ENCODE measurements around the gene SREK1IP1. TPM values are rescaled to one million over a fixed set of nuclear protein-coding genes. Genes with fewer than 3 reads are reported as not detected.

Gene SREK1IP1
- total and polyA plus RNA-seq, 10 of the 15 experiments (the other 5 are each of a cell fraction or from before 2014, with no cell fraction given): 9.1 to 60.3 (median 26.9) TPM

- intact Hi-C loops (cut with micrococcal nuclease; ENCODE audit: unreplicated experiment): no loop called here
- Histone ChIP-seq H4K20me1 (ENCODE audit: control insufficient read depth, insufficient read depth) (no peaks in the 10 kb centered on the region), H3K27ac (ENCODE audit: control insufficient read depth, insufficient read depth) (no peak overlapping the region), H3K79me2 (ENCODE audit: control insufficient read depth, insufficient read depth, low read length) (no peaks in the 10 kb centered on the region), H3K9ac (ENCODE audit: control insufficient read depth, insufficient read depth, low read length) (no peak overlapping the region), H3K4me1 (ENCODE audit: control insufficient read depth, insufficient read depth, low read length) (peaks cover 4% of the 10 kb centered on the region; the same call in 1 of the 2 replicates), H3K36me3 (ENCODE audit: control insufficient read depth in 2 of 2, insufficient read depth in 2 of 2, low read length in 1 of 2) (peaks cover 0 to 2% of the 10 kb centered on the region in 2 experiments; a peak in 1 of 4 replicates), H3K4me3 (no peak overlapping the region), H3K9me3 (replicated peaks; ENCODE audit: control insufficient read depth, insufficient read depth, low read length) (no peaks in the 10 kb centered on the region), H3K27me3 (replicated peaks in 1 of 2; ENCODE audit: control insufficient read depth in 2 of 2, insufficient read depth in 2 of 2, low read length in 1 of 2) (no peaks in the 10 kb centered on the region), H3K4me2 (ENCODE audit: control insufficient read depth, insufficient read depth) (no peak overlapping the region), H2AFZ (ENCODE audit: control insufficient read depth, low read depth, low read length) (no peak overlapping the region)
- WGBS (ENCODE audit: insufficient coverage, insufficient replicate concordance, low lambda C conversion rate, missing lambda C conversion rate): 54% methylated on average over 1 of the region's 1 CpG
- ChIA-PET SMC1A (ENCODE audit: uncharacterized antibody, unreplicated experiment) (interaction anchor here (0.9 kb wide), 1 partner anchor 8 kb away, joined by 3 read pairs; no protein-coding TSS in a partner anchor), POLR2A (no interaction called here), RAD21 (ENCODE audit: unreplicated experiment) (no interaction called here), CTCF (no interaction called here)
- ATAC-seq (peak; percentile 34), DNase-seq (ENCODE audit: low read depth, low spot score) (no peak), FAIRE-seq (no peak)
- in situ Hi-C loops (cut with MboI): no loop called here
- BruUV-seq (replicated peaks): no TSS peak
- TF ChIP-seq TCF3 (IDR thresholded peaks at IDR 0.05; ENCODE audit: borderline replicate concordance, insufficient read depth, low read depth, low read length) (no peak), ZNF384 (IDR thresholded peaks at IDR 0.05; ENCODE audit: borderline replicate concordance, low read depth, low read length) (no peak), ETV6 (conservative IDR thresholded peaks at IDR 0.05 in 1 of 2, IDR thresholded peaks at IDR 0.05 in 1 of 2; ENCODE audit: borderline replicate concordance in 1 of 2, low read depth in 1 of 2) (no peak), ZSCAN29 (IDR thresholded peaks at IDR 0.05) (no peak), RBBP5 (conservative IDR thresholded peaks at IDR 0.05) (no peak), NR2F1 (conservative IDR thresholded peaks at IDR 0.05) (no peak), CEBPZ (IDR thresholded peaks at IDR 0.05; ENCODE audit: low read depth, low read length) (no peak), FOXM1 (IDR thresholded peaks at IDR 0.05; ENCODE audit: low read depth, low read length) (no peak), HDAC2 (IDR thresholded peaks at IDR 0.05) (no peak), RCOR1 (conservative IDR thresholded peaks at IDR 0.05; ENCODE audit: low read depth, low read length) (no peak), ASH2L (IDR thresholded peaks at IDR 0.05; ENCODE audit: borderline replicate concordance, low read depth) (no peak), MYB (IDR thresholded peaks at IDR 0.05; ENCODE audit: borderline replicate concordance, low read depth, low read length) (no peak), NBN (IDR thresholded peaks at IDR 0.05) (no peak), NFXL1 (IDR thresholded peaks at IDR 0.05; ENCODE audit: borderline replicate concordance) (no peak), ZBTB4 (CRISPR knock-in tag; IDR thresholded peaks at IDR 0.05) (no peak)
- TF ChIP-seq, protein P1, sequence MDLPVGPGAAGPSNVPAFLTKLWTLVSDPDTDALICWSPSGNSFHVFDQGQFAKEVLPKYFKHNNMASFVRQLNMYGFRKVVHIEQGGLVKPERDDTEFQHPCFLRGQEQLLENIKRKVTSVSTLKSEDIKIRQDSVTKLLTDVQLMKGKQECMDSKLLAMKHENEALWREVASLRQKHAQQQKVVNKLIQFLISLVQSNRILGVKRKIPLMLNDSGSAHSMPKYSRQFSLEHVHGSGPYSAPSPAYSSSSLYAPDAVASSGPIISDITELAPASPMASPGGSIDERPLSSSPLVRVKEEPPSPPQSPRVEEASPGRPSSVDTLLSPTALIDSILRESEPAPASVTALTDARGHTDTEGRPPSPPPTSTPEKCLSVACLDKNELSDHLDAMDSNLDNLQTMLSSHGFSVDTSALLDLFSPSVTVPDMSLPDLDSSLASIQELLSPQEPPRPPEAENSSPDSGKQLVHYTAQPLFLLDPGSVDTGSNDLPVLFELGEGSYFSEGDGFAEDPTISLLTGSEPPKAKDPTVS (IDR thresholded peaks at IDR 0.05; ENCODE audit: low read depth, low read length): no peak
- TF ChIP-seq, protein P2, sequence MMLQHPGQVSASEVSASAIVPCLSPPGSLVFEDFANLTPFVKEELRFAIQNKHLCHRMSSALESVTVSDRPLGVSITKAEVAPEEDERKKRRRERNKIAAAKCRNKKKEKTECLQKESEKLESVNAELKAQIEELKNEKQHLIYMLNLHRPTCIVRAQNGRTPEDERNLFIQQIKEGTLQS (IDR thresholded peaks at IDR 0.05; ENCODE audit: borderline replicate concordance, extremely low read depth, low read depth, low read length): no peak
These were observed 22.0 kb downstream of the SREK1IP1 start for GRCh38 chr5:64746446-64746845.

Data from GM12878 (cell line).